NCI-H2171 treated with DMSO at 0.1 percent for 48 hours (cell line): ENCODE measurements around the gene ANKS4B.

ENCODE experiments used
- DNase-seq: peaks from one replicate; lab custom pipeline; 2025; lab: John Stamatoyannopoulos, UW

ANKS4B gene

DNA sequence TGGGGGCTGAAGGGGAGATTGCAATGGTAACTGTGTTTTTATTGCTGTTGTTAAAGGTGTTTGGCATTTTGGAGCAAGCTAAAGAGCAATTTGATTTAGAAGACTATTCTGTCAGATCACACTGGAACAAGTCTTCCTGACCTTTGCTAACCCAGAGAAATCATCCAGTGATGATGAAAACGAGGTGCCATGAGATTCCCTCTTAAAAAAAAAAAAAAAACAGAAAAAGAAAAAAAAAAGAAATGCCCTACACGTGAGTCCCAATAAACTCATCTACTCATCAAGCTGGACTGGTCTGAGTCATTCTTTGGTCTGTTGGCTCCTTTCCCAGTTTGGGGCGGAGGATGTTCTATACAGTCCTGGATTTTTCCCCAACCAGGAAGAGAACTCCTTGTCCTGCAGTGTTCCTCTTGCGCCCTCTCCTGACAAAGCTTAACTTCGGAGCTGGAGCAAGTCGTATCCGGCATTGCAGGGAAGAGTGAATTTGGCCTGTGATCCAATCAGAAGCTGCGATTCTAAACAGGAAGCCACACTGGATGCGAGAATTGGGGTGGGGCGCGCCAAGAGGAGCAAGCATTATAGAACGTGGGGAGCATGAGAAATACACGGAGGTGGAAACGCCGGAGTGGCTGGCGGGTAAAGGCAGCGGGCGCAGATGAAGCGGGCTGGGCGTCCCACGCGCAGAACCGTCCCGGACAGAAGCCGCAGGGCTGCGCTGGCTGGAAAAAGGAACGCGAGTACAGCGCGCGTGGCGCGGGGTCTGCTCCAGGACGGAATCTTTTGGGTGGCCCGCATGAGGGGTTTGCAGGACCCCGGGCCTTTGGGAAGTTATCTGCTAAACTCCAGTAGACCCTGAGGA, 67.0 kb downstream of the ANKS4B start:
- DNase-seq: peak; percentile 95

DNA sequence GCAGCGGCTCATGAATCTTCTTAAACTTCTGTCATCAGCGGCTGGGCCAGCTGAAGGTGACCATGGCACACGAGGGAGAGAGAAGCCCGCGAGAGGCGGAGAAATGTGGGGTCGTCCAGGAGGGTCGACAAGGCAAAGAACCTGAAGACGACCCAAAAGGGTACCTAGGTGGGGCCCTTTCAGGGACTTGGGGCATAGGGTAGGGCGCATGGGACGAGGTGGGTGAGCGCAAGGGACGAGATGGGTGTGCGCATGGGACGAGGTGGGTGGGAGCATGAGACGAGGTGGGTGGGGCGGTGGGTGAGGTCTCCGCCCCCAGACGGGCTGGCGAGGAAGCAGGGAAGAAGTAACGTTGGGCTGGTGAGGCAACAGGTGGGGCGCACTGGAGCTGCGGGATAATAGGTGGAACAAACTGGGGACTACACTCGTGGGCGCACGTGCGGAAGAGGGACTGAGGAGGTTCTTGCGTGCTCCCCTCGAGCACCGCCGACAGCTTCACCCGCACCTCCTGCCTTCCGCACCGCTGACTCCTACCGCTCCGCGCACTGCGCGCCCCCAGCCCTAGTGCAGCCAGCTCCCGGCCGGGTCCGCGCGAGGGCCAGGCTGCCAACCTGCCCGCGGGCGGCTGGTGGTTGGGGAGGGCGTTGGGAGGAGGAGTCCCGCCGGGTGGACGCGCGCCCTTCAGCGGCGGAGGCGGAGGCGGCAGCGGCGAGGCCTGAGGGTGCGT, 67.8 kb downstream of the ANKS4B start:
- DNase-seq: peak; percentile 83

DNA sequence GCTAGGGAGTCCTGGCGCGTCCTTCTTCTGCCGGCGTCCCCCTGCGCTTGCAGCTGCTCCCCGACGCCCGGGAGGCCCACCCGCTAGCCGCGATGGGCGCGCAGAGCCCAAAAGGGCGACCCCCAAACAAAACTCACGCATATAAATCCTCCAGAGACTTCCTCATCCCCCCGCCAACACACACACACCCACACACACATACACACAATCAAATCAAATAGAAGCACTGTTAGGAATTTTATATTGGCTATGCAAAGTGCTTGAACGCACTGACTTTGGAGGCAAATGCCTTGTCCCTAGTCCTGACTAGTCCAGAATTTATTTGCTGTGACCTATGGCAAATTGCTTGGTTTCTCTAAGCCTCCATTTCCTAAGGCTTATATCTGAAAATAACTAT, 68.4 kb downstream of the ANKS4B start:
- no peak for DNase-seq

DNA sequence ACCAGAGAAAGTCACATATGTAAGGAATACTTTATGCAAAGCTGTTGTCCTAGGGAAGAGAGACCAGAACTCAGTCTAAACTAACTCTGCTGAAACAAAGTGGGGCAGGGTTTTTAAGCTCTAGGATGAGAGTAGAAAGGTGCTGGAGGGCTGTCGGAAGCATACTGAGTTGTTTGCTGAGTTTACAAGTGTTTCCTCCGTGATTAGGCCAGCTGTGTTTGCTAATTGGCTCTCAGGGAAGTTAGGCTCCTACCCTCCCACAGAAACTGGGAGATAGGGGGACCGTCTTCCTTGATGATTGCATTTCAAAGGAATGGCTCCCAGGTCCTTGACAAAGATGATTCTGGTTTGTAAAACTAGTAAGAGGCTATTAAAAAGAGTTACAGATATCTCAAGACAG, 69.0 kb downstream of the ANKS4B start:
- DNase-seq: no peak

DNA sequence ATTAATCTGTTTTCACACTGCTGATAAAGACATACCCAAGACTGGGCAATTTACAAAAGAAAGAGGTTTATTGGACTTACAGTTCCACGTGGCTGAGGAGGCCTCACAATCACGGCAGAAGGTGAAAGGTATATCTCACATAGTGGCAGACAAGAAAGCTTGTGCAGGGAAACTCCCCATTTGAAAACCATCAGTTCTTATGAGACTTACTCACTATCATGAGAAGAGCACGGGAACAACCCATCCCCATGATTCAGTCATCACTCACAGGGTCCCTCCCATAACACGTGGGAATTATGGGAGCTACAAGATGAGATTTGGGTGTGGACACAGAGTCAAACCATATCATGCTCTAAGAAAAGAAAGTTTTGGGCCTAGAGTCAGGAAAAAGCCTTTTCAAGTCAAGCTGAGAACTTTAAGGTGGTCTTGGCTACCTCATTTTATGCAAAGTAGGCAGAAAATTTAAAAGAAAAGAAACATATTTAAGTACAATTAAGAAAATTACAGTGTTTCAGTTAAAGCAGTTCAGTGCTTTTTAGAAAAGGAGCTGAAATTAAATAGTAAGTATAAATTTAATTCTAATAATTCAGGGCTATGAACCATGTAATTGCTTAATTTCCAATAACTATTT, 69.5 kb downstream of the ANKS4B start:
- no peak for DNase-seq
